NCI-H345 treated with DMSO at 0.1 percent for 48 hours (cell line): ENCODE measurements around the gene MMP20.

Source experiments
- DNase-seq: peaks from one replicate; lab custom pipeline; 2025; ENCODE audit not compliant: unreplicated experiment; lab: John Stamatoyannopoulos, UW

The MMP20 gene

DNA sequence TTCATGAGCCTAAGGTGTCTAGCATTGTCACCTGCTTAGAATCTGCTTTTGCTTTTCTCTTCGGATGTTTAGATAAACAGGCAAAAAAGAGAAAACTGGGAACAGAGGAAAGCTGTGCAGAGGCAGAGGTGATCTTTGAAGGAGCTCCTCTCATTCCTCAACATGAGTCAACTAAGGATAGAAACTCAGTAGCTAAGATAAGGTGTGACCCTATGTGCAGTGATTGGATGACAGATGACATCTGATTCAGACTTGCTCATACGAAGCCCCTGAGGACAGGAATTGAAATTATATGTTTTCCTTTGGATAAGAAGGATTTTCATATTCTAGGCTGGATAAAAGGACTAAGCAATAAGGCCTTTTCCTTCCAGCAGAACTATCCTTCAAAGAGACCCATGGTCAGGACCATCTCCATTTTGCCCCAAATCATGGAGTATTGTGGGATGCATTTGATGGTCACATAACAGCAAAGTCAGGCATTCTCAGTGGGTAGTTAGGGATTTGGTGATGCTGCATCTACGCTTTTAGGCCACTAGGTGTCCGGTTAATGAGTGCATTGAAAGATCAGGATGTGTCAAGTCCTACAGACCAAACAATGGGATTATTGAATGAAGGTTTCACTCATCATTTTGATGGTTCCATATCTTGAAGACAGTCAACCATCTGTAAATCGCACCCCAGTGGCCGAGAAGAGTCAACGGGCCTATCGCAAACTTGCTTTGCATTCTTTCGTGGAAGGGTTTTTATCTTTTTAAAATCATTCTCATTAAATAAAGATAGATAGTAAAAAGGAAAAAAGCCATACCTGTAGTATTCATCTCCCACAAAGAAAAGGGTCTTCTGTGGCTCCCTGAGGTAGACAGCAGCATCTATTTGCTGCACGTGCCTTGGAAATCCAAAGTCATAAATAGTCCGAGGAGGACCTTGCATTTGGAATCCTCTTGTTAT lies 32.2 kb downstream of the MMP20 start:
- peak; percentile 1 for DNase-seq

DNA sequence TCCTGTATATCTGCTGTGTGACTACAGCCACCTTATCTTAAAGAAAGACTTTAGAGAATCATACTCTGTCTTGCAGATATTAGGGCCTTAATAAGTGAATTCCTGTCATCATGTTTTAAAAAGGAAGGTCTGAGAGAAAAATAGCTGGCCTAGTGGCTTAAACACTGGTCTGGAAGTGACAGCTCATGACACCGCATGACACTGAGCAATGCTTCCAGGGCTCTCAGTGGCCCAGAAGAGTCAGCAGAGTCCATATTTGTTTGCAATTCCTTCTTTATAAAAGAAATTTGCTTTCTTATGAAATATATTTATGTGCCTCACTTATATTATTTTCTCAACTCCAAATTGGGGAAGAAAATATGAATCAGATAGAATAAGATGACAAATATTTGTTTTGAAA lies 33.0 kb downstream of the MMP20 start:
- DNase-seq, result no peak

DNA sequence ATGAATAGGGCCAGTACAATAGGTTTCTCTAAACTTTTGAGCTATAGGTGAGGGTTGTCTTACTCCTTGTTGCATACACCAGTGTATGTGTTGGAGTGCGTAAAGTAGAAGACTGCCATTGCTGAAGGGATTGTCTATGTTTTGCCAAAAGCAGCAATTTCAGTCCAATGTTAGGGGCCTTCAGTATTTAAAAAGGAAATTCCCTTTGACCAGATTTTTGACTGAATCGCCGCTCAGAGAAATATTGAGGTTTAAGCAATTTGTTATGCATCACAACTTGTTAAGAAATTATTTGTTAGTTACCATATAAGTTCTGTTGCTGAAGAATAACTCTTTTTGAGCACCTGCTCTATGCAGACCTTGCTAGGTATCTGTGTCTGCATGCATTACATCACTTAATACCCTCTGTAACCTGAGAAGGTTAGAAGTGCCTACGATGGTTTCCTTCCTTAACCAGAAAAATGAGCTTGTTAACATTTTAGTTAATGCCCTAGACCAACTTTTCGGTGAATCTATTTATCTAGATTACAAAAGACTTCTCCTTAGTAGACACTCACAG lies 33.9 kb downstream of the MMP20 start:
- no peak for DNase-seq

DNA sequence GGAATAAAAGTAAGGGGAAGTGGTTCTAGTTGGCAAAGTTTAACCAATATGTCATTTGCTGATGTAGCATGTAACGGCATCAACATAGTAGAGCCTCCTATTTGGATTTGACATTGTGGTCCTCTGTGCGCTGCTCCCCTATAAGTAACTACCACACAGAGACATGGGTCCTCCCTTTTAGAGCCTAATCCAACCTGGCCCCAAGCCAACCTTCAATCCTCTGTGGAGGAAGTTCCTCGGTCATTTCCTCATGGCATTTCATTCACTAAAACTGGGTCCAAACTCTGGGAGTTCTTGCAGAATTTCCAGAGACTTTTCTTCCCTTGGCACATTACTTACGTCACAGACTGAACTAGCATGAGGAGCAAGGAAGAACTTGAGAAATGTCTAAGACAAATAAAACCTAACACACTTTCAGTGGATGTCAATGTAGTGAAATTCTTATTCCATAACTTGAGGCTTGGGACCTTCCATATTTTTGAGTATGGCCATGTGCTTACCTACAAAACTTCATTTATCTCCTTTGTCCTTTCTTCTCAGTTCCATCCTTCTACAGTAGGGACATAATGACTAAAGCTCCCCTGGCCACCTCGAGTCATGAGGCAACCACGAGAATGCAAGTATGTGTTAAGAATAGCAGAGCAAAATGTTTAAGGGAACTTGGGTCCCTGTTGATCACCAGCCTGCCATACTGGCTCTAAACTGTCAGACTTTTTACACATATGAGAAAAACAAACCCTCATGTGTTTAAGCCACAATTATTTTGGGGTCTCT lies 34.7 kb downstream of the MMP20 start:
- DNase-seq, result no peak

DNA sequence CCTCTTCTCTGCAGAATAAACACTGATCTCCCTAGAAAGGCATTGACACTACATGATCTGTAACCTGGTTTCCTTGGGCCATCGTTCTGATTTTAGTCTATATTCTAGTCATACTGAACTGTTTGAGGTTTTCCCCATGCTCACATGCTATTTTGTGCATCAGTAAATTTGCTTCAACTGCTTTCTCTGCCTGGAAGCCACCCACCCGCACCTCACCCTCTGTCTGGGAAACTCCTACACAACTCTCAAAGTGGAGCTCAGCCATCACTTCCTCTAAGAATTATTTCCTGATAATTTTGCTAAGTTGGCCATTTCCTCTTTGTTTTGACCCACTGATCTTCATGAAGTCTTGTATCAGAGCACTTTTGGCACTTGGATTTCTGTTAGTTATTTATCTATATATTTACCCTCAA lies 36.1 kb downstream of the MMP20 start:
- no peak for DNase-seq

DNA sequence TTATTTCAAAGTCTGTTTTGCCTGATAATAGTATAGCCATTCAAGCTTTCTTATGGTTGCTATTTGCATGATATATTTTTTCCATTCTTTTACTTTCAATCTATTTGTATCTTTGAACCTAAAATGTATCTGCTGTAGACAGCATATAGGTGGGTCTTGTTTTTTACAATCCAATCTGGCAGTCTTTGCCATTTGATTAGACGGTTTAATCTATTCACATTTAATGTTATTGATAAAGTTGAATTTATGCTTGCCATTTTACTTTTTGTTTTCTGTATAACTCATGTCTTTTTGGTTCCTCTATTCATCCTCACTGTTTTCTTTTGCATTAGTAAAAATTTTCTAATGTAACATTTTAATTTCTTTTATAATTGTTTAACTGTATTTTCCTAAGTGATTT lies 37.4 kb downstream of the MMP20 start:
- DNase-seq, result no peak

DNA sequence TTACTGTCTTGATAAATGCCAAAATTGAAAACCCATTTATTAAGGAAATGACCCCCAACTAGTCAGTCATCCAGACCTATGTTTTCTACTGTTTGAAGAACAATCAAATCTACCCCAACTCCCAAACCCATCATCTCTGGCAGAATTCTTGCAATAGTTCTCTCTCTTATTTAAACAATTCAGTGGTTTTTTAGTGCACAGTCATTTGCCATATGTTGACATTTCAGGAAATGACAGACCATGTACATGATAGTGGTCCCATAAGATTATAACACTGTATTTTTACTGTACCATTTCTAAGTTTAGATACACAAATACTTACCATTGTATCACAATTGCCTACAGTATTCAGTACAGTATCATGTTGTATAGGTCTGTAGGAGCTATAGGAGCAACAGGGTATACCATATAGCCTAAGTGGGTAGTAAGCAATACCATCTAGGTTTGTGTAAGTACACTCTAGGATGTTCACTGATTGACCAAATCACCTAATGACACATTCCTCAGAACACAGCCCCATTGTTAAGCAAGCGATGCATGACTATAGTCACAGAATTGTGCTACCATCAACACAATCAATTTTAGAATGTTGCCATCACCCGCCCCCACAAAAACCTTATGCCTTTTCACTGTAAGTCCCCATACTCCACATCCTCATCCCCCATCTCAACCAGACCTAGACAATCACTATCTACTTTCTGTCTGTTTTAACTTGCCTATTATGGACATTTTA lies 41.8 kb downstream of the MMP20 start:
- DNase-seq, result no peak

DNA sequence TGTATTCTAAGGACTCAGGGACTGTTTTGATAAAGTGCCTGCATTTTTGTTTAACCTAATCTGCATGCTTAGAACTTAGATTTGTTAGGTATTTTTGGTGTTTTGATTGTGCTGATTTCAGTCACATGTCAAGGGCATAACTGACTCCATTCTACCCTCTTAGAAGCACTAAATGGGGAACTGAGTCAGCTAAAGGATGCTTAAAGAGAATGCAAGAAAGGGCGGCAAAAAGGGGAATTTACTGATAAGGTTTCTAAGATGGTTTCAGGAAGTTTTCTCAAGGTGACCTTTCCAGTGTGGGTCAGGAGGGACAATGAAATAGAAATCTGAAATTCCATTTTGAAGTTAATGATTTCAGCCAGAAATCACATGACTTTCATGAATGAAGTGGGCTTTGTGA lies 43.0 kb downstream of the MMP20 start:
- no peak for DNase-seq

DNA sequence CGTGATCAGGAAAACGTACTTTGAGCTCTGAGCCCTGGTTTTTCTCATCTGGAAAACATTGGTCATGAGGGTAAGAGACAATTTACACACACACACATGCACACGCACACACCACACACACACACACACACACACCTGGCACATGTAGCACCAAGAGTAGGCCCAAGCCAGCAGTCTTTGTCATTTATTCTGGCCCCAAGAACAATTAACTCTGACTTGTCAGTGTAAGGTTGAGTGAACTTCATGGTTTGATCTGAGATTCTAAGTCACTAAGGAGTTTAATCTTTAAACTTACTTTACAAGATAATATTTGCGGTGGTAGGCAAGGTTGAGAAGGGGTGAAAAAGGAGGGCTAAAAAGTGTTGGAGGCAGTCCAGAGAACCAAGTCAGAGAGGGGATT lies 44.1 kb downstream of the MMP20 start:
- DNase-seq, result no peak

DNA sequence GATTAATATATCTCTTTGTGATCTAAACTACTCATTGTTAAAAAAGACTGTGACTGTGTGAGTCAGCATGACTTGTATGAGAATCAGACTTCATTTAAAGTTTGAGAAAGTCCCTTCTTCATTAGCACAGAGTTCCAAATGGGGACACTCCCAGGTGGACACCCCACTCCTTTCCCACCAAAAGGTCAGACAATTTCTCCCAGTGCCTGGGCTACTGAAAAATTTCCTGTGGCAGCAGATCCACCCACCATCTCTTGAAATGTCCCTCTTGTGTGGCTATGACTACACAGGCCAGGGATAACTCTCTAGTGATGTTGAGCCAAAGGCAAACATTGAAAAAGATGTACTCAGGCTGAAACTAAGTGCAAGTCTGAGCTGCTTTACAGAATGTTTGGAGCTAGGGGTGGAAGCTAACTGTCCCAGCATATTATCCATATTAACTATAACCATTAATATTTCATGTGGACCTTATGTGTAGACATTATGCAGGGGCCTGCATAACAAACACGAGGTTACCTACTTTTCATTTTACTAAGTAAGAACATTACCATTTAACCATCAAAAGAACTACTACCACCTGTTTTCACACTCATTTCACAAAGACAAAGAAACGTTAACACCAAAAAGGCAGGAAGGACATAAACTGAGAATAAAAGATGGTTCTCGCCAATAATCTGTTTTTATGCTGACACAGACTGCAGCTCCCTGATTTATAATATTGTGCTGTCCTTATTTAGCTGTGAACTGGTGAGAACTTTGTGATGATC lies 44.8 kb downstream of the MMP20 start:
- DNase-seq, result no peak

DNA sequence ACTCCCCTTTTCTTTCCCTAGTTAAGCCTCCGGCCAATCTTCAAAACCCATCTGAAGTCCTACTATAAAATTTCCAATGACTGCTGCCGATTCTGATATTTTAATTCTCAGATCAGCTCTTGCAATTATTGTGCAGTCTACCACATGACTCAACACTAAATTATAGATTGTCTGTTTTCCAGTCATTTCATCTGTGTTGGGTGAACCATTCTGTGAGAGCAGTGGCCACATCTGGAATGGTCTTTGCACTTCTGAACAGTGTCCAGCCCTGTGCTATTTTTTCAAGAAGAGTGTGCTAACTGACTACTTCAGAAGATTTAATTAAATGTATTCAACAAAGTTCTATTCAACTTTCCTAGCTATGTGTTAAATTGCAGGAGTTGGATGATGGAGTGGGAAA lies 47.4 kb downstream of the MMP20 start:
- no peak for DNase-seq

DNA sequence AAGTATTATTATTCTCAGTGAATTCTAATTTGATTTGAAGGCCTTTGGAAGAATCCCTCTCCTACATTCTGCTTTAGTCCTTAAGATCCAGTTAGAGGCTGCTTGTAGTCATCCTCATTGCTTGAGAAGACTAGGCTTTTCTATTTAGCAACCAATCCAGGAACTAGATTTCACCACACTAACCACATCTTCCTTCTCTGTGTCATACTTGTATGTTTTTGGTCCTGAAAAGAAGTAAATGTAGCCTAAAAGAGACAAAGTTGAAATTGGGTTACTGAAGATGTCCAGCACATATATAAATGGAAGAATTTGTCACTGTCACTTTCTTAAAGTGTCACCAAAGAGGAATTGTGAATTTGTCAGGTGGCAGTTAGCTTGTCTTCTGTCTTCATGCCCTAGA lies 48.0 kb downstream of the MMP20 start:
- no peak for DNase-seq

DNA sequence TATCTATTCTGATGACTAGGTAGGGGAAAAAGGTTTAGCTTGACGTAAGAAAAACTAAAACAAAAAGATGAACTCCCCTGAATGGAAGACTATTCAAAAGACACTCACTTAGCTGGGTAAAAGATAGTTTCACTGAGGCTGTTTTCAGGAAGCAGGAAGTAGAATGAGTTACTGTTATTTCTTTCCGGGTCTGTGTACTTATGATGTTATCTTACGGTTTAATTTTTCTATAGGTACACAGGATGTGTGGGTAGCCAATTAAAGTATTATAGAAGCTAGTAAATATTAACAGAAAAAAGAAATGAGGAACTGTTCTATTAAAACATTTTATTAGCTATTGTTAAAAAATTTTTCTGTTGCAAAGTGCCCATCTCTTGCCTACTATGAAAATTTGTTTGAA lies 48.8 kb downstream of the MMP20 start:
- DNase-seq, result no peak

DNA sequence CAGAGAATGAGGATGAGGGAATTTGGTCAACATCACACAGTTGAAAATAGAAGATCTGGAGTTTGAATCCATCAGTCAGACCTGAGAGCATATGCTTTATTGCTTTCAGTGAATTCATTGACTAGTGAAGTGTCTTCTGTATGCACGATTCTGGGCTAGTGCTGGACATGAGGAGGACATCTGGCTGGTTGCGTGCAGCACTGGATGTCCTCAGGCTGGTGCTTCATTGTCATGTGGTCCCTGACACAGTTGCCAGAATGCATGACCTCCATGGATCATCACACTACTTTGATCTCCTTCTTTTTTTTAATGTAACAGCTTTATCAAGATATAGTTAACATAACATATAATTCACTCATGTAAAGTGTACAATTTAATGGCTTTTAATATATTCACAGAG lies 50.1 kb downstream of the MMP20 start:
- no peak for DNase-seq

DNA sequence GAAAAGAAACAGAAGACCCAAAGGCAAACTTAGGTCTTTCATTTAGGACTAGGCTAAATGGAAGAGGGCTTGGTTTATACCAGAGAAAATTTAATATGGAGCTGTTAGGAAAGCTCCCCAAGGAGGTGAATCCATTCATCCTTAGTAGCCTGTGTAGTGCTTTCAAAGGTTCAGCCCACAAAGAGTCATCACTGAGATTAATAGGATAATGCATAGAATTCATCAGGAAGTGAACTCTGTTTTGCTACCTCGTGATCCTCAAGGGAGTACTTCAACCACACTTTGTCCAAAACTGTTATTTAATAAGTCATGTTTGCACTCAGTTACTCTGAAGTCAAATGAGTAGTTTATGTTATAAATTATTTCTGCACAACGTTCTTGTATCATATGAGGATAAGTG lies 51.3 kb downstream of the MMP20 start:
- DNase-seq, result no peak

DNA sequence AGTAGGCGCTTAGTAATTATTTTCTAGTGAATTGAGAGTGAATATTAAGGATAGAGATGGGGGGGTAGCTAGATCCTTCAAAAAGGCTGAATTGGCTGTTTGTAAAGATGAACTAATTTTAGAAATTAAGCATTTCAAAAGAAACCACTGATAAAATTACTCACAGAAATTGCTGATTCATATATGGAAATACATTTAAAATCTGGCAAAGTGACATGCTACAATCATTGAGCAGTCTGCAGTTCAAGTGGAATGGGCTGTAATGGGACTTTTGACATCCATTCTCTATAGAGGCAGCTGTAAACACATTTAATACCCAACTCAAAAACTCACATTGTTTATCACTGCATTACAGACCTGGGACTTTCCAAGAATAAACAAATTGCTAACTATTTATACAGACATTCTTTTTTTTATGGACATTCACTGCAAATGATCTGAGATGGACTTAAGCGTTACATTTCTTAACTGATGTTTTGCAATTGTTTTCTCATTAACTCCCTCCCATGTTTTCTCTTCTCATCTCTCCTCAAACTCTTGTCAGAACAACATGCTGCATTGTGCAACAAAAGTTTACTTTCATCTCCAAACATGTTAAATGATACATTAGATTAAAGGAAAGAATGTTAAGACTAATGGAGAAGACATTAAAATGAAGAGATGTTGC lies 52.4 kb downstream of the MMP20 start:
- DNase-seq, result no peak

DNA sequence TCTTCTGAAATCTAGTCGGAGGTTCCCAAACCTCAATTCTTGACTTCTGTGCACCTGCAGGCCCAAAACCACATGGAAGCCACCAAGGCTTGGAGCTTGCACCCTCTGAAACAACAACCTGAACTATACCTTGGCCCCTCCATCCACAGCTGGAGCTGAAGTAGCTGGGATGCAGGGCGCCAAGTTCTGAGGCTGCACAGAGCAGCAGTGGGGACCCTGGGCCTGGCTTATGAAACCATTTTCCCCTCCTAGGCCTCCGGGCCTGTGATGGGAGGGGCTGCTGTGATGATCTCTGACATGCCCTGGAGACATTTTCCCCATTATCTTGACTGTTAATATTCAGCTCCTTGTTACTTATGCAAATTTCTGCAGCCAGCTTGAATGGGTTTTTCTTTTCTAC lies 56.3 kb downstream of the MMP20 start:
- DNase-seq, result no peak

DNA sequence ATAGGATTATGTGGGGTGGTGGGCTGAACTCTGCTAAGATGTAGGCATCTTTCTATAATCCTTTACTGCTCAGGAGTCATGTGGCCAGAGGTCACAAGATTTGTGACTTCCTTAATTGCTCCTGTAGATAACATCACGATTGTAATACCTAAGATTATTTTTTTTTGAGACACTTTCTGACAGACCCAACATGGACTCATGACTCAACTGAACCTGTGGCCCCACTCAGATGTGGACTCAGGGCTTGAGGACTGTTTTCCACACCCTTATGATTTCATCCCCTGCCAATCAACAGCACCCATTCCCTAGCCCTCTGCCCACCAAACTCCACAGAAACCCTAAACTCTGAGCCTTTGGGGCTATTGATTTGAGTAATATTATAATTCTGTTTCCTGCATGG lies 59.0 kb downstream of the MMP20 start:
- no peak for DNase-seq

DNA sequence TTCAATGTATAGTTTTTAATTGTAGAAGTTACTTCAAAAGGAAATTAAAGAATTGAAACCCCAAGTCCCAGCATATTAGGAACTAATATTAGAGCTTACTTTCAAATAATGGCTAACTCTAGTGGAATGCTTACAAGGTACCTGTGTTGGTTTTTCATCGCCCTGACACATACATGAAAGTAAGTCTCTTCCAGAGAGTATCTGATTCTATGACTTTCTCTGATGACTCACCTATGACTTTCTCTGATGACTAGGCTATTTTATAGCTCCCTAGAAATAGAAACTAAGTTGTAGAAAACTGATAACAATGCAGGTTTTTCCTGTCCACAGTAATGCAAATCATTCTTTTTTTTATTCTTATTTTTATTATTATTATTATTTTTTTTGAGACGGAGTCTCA lies 61.0 kb downstream of the MMP20 start:
- no peak for DNase-seq

DNA sequence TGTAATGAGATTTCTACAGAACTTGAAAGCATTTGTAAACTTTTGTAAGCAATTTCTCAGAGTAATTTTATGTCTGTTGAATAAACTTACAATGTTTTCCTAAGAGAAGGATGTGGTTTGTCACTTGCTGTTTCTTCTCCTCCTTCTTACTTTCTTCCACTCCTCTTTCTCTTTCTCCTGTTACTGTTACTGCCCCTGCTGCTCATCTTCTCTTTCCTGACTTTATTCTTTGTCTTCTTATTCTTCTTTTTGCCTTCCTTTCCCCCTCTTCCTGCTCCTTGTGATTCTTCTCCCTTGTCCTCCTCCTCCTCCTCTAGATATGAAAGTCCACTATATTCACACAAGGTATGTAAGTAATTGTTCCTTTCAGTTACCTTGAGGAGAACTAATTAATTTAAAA lies 63.5 kb downstream of the MMP20 start:
- DNase-seq, result no peak
